GM18499 (cell line): ENCODE data around the gene RGCC.
A peak's percentile ranks its signal among the peaks of the same experiment; 100 is the strongest.
"Not testable (repeated sequence)": the region's sequence is repeated elsewhere in the genome, so short reads cannot be mapped to it uniquely, and the experiment has no call there.

Experiments used
- ATAC-seq: cut with Tn5 transposase; IDR thresholded peaks from one replicate; pipeline ENCODE4 v1.9.1; 2021; ENCODE audit warnings: moderate number of reproducible peaks; ENCODE audit not compliant: insufficient read depth, unreplicated experiment

RGCC gene

GRCh38 chr13:41456768-41457588 is at the start of gene RGCC:
Gene RGCC (plus strand): TSS chr13:41457550. CDS start chr13:41457708, 158 bp downstream.
- peak; percentile 38 for ATAC-seq

GRCh38 chr13:41408121-41408520 is 49.2 kb upstream of the RGCC start:
- ATAC-seq: no peak

- no peak for ATAC-seq
Observed at GRCh38 chr13:41408746-41409145, 48.6 kb upstream of the RGCC start.

GRCh38 chr13:41409611-41410010 is 47.7 kb upstream of the RGCC start:
- ATAC-seq: no peak

- no peak for ATAC-seq
Observed at GRCh38 chr13:41411060-41411459, 46.3 kb upstream of the RGCC start.

GRCh38 chr13:41411522-41411921 is 45.8 kb upstream of the RGCC start:
- no peak for ATAC-seq

GRCh38 chr13:41413872-41414271 is 43.5 kb upstream of the RGCC start:
- ATAC-seq: no peak

GRCh38 chr13:41416276-41416675 is 41.1 kb upstream of the RGCC start:
- ATAC-seq: no peak

GRCh38 chr13:41418027-41418426 is 39.3 kb upstream of the RGCC start:
- ATAC-seq: no peak

- ATAC-seq: no peak
Observed at GRCh38 chr13:41418731-41419130, 38.6 kb upstream of the RGCC start.

GRCh38 chr13:41419206-41419605 is 38.1 kb upstream of the RGCC start:
- no peak for ATAC-seq

GRCh38 chr13:41420146-41420545 is 37.2 kb upstream of the RGCC start:
- ATAC-seq: no peak

- ATAC-seq: not testable (repeated sequence)
Observed at GRCh38 chr13:41421330-41421729, 36.0 kb upstream of the RGCC start.

GRCh38 chr13:41421983-41422382 is 35.4 kb upstream of the RGCC start:
- ATAC-seq: not testable (repeated sequence)

- not testable (repeated sequence) for ATAC-seq
Observed at GRCh38 chr13:41423259-41423658, 34.1 kb upstream of the RGCC start.

GRCh38 chr13:41424675-41425074 is 32.7 kb upstream of the RGCC start:
- not testable (repeated sequence) for ATAC-seq

GRCh38 chr13:41426047-41426446 is 31.3 kb upstream of the RGCC start:
- no peak for ATAC-seq

- ATAC-seq: no peak
Observed at GRCh38 chr13:41427666-41428065, 29.7 kb upstream of the RGCC start.

GRCh38 chr13:41428155-41428554 is 29.2 kb upstream of the RGCC start:
- no peak for ATAC-seq

GRCh38 chr13:41434030-41434429 is 23.3 kb upstream of the RGCC start:
- ATAC-seq: not testable (repeated sequence)

- ATAC-seq: no peak
Observed at GRCh38 chr13:41434831-41435520, 22.4 kb upstream of the RGCC start.

GRCh38 chr13:41443969-41444368 is 13.4 kb upstream of the RGCC start:
- no peak for ATAC-seq
